Ascending aorta (tissue), 2 donors: ENCODE measurements around the gene MYB. TPM values are rescaled to one million over a fixed set of nuclear protein-coding genes. Genes with fewer than 3 reads are reported as not detected.
"Not testable (repeated sequence)": the region's sequence is repeated elsewhere in the genome, so short reads cannot be mapped to it uniquely, and the experiment has no call there.

ENCODE experiments used
- DNase-seq, 2 donors: peaks; one replicate each; pipeline ENCODE4 v3.0.0-alpha.2; 2019; ENCODE audit warnings: low spot score in 2 of 2
- H3K27ac ChIP-seq, 2 donors: fragments of 200-600 bp; sonication (generic); one replicate each; pipeline ENCODE4 v1.5.1; 2016 to 2017; ENCODE audit warnings: mild to moderate bottlenecking in 1 of 2
- H3K27me3 ChIP-seq: fragments of 200-600 bp; sonication (generic); one replicate; pipeline ENCODE4 v1.5.1; 2017
- H3K36me3 ChIP-seq, 2 donors: fragments of 200-600 bp; sonication (generic); one replicate each; pipeline ENCODE4 v1.5.1; 2016
- H3K4me1 ChIP-seq, 2 donors: fragments of 200-600 bp; sonication (generic); one replicate each; pipeline ENCODE4 v1.5.1; 2016 to 2017; ENCODE audit warnings: mild to moderate bottlenecking in 1 of 2
- H3K4me3 ChIP-seq, 2 donors: fragments of 200-600 bp; sonication (generic); one replicate each; pipeline ENCODE4 v1.5.1; 2016 to 2017; ENCODE audit warnings: mild to moderate bottlenecking in 1 of 2
- H3K9me3 ChIP-seq, 2 donors: fragments of 200-600 bp; sonication (generic); one replicate each; pipeline ENCODE4 v1.5.1; 2016
- intact Hi-C: fragments of 100-400 bp; cut with DNase I; formaldehyde crosslinking; loops from one replicate; pipeline ENCODE4 v1.15.1; 2023
- total RNA-seq: library from RNA; depleted of rRNA; stranded (reverse); fragments of >200 nt; gene quantifications from one replicate; pipeline ENCODE4 v1.1.0, GENCODE V29; 2016
- TF ChIP-seq, protein P1 (sequence below), 3 experiments: fragments of 200-600 bp in 2 of 3; fragments of 450-650 bp in 1 of 3; sonication (generic) in 2 of 3; IDR thresholded peaks; one replicate each; pipeline ENCODE4 v1.5.1; 2016 to 2019; ENCODE audit warnings: antibody characterized with exemption in 3 of 3, mild to moderate bottlenecking in 1 of 3, moderate library complexity in 1 of 3

Gene MYB
- total RNA-seq, 1 donor from 2014 or later, result not detected

DNA sequence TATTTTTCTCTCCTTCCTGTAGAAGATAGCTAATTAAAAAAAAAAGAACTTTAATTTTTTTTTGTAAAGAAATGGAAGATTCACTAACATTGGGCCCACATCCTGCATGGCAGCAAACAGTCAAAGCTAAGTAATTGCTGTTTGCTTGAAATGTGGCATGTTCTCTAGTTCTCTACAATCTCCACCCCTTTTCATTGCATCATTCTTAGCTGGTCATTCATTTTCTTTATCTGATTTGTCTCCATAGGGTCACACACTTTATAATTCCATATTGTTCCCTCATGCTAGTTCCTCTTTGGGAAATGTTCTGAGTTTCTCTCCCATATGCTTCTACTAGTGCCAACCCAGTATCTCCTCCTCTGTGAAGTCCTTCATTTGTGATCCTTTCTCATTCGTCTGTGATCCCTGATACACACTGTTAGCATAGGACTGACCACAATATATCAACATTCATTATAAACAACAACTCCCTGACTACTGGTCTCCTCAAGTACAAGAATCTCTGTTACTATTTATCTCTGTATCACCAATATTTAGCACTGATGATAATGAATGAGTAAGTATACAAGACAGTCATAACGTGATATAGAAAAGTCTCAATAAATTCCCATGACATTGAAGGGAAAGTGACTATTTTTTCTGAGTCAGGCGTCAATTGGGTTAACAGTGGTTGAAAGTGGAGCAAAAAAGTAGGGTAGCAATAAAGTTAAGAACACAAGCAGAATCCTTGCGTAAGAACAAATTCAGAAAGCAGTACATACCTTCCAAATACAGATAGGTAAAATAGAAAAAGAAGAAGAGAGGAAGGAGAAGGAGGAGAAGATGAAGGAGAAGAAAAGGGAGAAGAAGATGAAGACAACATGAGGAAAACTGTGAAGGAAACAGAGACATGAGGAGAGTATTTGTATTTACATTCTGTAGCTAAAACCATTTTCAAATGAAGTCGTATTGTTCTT lies 33.2 kb upstream of the MYB start:
- Histone ChIP-seq H3K9me3 (no peaks in the 10 kb centered on the region), H3K27me3 (no peaks in the 10 kb centered on the region), H3K4me1 (no peaks in the 10 kb centered on the region), H3K27ac (no peak overlapping the region), H3K4me3 (no peak overlapping the region), H3K36me3 (no peaks in the 10 kb centered on the region)
- intact Hi-C loops, result no loop called here
- TF ChIP-seq, protein P1, sequence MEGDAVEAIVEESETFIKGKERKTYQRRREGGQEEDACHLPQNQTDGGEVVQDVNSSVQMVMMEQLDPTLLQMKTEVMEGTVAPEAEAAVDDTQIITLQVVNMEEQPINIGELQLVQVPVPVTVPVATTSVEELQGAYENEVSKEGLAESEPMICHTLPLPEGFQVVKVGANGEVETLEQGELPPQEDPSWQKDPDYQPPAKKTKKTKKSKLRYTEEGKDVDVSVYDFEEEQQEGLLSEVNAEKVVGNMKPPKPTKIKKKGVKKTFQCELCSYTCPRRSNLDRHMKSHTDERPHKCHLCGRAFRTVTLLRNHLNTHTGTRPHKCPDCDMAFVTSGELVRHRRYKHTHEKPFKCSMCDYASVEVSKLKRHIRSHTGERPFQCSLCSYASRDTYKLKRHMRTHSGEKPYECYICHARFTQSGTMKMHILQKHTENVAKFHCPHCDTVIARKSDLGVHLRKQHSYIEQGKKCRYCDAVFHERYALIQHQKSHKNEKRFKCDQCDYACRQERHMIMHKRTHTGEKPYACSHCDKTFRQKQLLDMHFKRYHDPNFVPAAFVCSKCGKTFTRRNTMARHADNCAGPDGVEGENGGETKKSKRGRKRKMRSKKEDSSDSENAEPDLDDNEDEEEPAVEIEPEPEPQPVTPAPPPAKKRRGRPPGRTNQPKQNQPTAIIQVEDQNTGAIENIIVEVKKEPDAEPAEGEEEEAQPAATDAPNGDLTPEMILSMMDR (IDR thresholded peaks at IDR 0.05), result no peak
- no peak for DNase-seq

DNA sequence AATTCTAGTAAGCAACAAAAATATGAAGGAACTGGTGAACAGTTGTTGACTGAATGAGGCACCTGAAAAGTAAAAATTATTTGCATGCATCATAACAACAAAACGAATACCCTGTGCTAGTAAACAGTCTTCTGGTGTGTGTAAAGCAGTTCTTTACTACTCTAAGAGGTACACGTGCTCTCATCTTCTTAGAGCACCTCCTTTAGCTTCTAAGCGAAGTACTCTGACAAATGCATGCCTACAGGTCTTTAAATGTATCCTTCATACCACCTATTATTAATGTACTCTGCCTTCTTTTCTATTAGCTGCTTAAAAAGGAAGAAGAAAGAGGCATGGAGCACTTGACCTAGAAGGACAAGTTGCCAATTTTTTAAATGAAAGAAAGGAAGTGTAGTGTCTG lies 32.2 kb upstream of the MYB start:
- no peak overlapping the region for H3K4me3 ChIP-seq
- H3K27ac ChIP-seq, result no peak overlapping the region
- H3K27me3 ChIP-seq, result no peaks in the 10 kb centered on the region
- TF ChIP-seq, protein P1 (IDR thresholded peaks at IDR 0.05), result no peak
- no peak for DNase-seq
- no peaks in the 10 kb centered on the region for H3K9me3 ChIP-seq
- H3K4me1 ChIP-seq, result no peaks in the 10 kb centered on the region
- intact Hi-C loops, result no loop called here
- H3K36me3 ChIP-seq, result no peaks in the 10 kb centered on the region

DNA sequence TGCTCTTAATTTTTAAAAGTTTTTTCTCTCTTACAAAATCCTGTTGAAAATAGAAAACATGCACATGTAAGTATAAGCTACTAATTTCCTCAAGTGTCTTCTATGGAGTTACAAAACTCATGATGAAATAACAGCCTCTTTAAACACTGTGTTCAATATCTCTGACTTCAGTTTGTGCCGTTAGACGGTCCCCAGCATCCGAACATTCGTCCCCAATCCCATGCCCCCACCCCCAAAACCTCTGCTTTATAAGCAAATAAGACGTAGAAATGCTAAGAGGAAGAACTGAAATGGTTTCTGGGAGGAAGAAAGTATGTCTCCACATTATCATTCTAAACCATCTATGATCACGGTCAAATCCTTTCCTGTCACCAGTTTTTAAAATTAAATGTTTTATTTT lies 31.7 kb upstream of the MYB start:
- TF ChIP-seq, protein P1 (IDR thresholded peaks at IDR 0.05), result no peak
- intact Hi-C loops, result no loop called here
- Histone ChIP-seq H3K36me3 (no peaks in the 10 kb centered on the region), H3K27me3 (no peaks in the 10 kb centered on the region), H3K27ac (no peak overlapping the region), H3K4me3 (no peak overlapping the region), H3K9me3 (no peaks in the 10 kb centered on the region), H3K4me1 (no peaks in the 10 kb centered on the region)
- no peak for DNase-seq

DNA sequence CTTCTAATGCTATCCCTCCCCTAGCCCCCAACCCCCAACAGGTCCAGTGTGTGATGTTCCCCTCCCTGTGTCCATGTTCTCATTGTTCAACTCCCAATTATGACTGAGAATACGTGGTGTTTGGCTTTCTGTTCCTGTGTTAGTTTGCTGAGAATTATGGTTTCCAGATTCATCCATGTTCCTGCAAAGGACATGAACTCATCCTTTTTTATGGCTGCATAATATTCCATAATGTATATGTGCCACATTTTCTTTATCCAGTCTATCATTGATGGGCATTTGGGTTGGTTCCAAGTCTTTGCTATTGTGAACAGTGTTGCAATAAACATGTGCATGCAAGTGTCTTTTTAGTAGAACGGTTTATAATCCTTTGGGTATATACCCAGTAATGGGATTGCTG lies 30.6 kb upstream of the MYB start:
- H3K9me3 ChIP-seq, DNase-seq, H3K4me3 ChIP-seq, H3K4me1 ChIP-seq, H3K27me3 ChIP-seq, H3K27ac ChIP-seq, H3K36me3 ChIP-seq, intact Hi-C loops: not testable (repeated sequence)

DNA sequence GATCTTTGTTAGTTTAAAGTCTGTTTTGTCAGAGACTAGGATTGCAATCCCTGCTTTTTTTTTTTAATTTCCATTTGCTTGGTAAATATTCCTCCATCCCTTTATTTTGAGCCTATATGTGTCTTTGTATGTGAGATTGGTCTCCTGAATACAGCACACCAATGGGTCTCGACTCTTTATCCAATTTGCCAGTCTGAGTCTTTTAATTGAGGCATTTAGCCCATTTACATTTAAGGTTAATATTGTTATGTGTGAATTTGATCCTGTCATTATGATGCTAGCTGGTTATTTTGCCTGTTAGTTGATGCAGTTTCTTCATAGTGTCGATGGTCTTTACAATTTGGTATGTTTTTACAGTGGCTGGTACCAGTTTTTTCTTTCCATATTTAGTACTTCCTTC lies 27.0 kb upstream of the MYB start:
- H3K27ac ChIP-seq, H3K4me1 ChIP-seq, H3K27me3 ChIP-seq, intact Hi-C loops, H3K4me3 ChIP-seq, H3K9me3 ChIP-seq, H3K36me3 ChIP-seq, DNase-seq: not testable (repeated sequence)

DNA sequence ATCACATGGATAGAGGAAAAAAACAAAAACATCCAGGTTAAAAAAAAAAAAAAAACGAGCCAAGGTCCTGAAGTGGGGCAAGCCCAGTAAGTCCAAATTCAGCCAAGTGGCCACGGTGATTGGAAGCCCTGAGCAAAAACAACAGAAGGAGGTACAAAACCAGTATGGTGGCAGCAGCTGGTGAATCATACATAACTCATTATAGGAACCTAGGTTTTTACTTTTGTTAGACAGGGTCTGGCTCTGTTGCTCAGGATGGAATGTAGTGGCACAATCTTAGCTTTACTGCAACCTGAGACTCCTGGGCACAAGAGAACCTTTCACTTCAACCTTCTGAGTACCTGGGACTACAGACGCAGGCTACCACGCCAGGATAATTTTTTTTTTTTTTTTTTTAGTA lies 22.7 kb upstream of the MYB start:
- TF ChIP-seq, protein P1 (IDR thresholded peaks at IDR 0.05), result no peak
- Histone ChIP-seq H3K27me3 (no peaks in the 10 kb centered on the region), H3K27ac (no peak overlapping the region), H3K4me3 (no peak overlapping the region), H3K9me3 (no peaks in the 10 kb centered on the region), H3K4me1 (no peaks in the 10 kb centered on the region), H3K36me3 (no peaks in the 10 kb centered on the region)
- no peak for DNase-seq
- intact Hi-C loops, result no loop called here
